HEK293 (cell line): ENCODE results near the gene IL5RA.

Source experiments
- CTCF ChIA-PET: fragments of 350-600 bp; formaldehyde crosslinking; extraction: SDS; loops from one replicate; lab custom pipeline; 2021; ENCODE audit warnings: antibody characterized with exemption; lab: Yijun Ruan, JAX
- POLR2A ChIA-PET: fragments of 300-600 bp; formaldehyde crosslinking; extraction: SDS; loops from one replicate; lab custom pipeline; 2020; ENCODE audit warnings: antibody characterized with exemption, inconsistent platforms; lab: Yijun Ruan, JAX
- H3K27ac ChIP-seq: fragments of 200-500 bp; sonication (Bioruptor generic); 2 replicates; pipeline ENCODE4 v1.5.1; 2014; ENCODE audit warnings: low read depth, low read length, control low read depth, inconsistent platforms; ENCODE audit errors: extremely low read depth
- H3K36me3 ChIP-seq, 2 experiments: fragments of 200-500 bp in 1 of 2; sonication (Bioruptor generic) in 1 of 2; 1 replicate in 1 of 2; 2 replicates in 1 of 2; pipeline ENCODE4 v1.5.1; 2014 to 2017; ENCODE audit warnings: inconsistent platforms in 2 of 2, low read length in 2 of 2; ENCODE audit not compliant: control insufficient read depth in 2 of 2, insufficient read depth in 1 of 2
- H3K4me1 ChIP-seq: fragments of 200-500 bp; sonication (Bioruptor generic); 2 replicates; pipeline ENCODE4 v1.5.1; 2014; ENCODE audit warnings: mild to moderate bottlenecking, low read length, inconsistent platforms; ENCODE audit not compliant: control insufficient read depth, insufficient read depth
- H3K4me3 ChIP-seq: 2 replicates; pipeline ENCODE4 v1.5.1; 2011; ENCODE audit warnings: low read depth, mild to moderate bottlenecking, control low read depth, low read length, moderate library complexity
- H3K9me3 ChIP-seq: fragments of 200-500 bp; sonication (Bioruptor generic); 2 replicates; pipeline ENCODE4 v1.5.1; 2014; ENCODE audit warnings: low read depth, low read length, inconsistent platforms; ENCODE audit not compliant: control insufficient read depth, insufficient read depth
- EGR2 ChIP-seq: fragments of 450-650 bp; formaldehyde crosslinking; IDR thresholded peaks from 2 replicates; pipeline ENCODE4 v1.5.1; 2016; ENCODE audit warnings: low read depth, missing biosample characterization, missing genetic modification characterization
- KLF10 ChIP-seq: fragments of 450-650 bp; IDR thresholded peaks from 2 replicates; pipeline ENCODE4 v1.5.1; 2018; ENCODE audit warnings: missing biosample characterization, mild to moderate bottlenecking, missing genetic modification characterization
- KLF9 ChIP-seq: fragments of 450-650 bp; formaldehyde crosslinking; IDR thresholded peaks from 2 replicates; pipeline ENCODE4 v1.5.1; 2016; ENCODE audit warnings: missing biosample characterization, missing genetic modification characterization, low read depth
- PBX3 ChIP-seq: sonication (generic); formaldehyde crosslinking; IDR thresholded peaks from 2 replicates; pipeline ENCODE4 v1.8.1; 2022; ENCODE audit warnings: mild to moderate bottlenecking, moderate library complexity, missing genetic modification reagents
- SALL2 ChIP-seq: fragments of 450-650 bp; formaldehyde crosslinking; IDR thresholded peaks from 2 replicates; pipeline ENCODE4 v1.5.0; 2017; ENCODE audit warnings: missing biosample characterization, mild to moderate bottlenecking, missing genetic modification characterization, borderline replicate concordance
- TCF7L2 ChIP-seq: IDR thresholded peaks from 2 replicates; pipeline ENCODE4 v1.6.1; 2011; ENCODE audit warnings: low read depth, mild to moderate bottlenecking, inconsistent platforms, low read length, moderate library complexity, borderline replicate concordance
- ZBTB26 ChIP-seq: fragments of 450-650 bp; formaldehyde crosslinking; optimal IDR thresholded peaks from 2 replicates; pipeline ENCODE3; 2016; ENCODE audit warnings: missing biosample characterization, mild to moderate bottlenecking, missing genetic modification characterization
- ZBTB48 ChIP-seq: fragments of 450-650 bp; formaldehyde crosslinking; IDR thresholded peaks from 2 replicates; pipeline ENCODE4 v1.5.1; 2016; ENCODE audit warnings: missing biosample characterization, missing genetic modification characterization
- ZNF114 ChIP-seq: fragments of 450-650 bp; formaldehyde crosslinking; IDR thresholded peaks from 2 replicates; pipeline ENCODE4 v1.5.0; 2017; ENCODE audit warnings: missing biosample characterization, missing genetic modification characterization
- ZNF140 ChIP-seq: fragments of 450-650 bp; formaldehyde crosslinking; IDR thresholded peaks from 2 replicates; pipeline ENCODE4 v1.5.1; 2016; ENCODE audit warnings: missing biosample characterization, missing genetic modification characterization
- ZNF169 ChIP-seq: fragments of 450-650 bp; formaldehyde crosslinking; IDR thresholded peaks from 2 replicates; pipeline ENCODE4 v1.5.1; 2016; ENCODE audit warnings: missing biosample characterization, missing genetic modification characterization
- ZNF19 ChIP-seq: fragments of 450-650 bp; formaldehyde crosslinking; IDR thresholded peaks from 2 replicates; pipeline ENCODE4; 2016; ENCODE audit warnings: missing biosample characterization, missing genetic modification characterization, low read depth
- ZNF248 ChIP-seq: fragments of 450-650 bp; formaldehyde crosslinking; IDR thresholded peaks from 2 replicates; pipeline ENCODE4 v1.5.1; 2017; ENCODE audit warnings: missing biosample characterization, missing genetic modification characterization
- ZNF274 ChIP-seq, 2 experiments: fragments of 200-500 bp in 1 of 2; fragments of 450-650 bp in 1 of 2; sonication (Bioruptor generic) in 1 of 2; formaldehyde crosslinking in 1 of 2; IDR thresholded peaks; 2 replicates each; pipeline versions ENCODE4 v1.5.1 to v1.6.1; 2014 to 2016; ENCODE audit warnings: borderline replicate concordance in 1 of 2, inconsistent platforms in 1 of 2, low read length in 1 of 2, missing biosample characterization in 1 of 2, missing genetic modification characterization in 1 of 2
- ZNF292 ChIP-seq: fragments of 450-650 bp; formaldehyde crosslinking; IDR thresholded peaks from 2 replicates; pipeline ENCODE4 v1.5.1; 2016; ENCODE audit warnings: low read depth, missing biosample characterization, missing genetic modification characterization, borderline replicate concordance
- ZNF530 ChIP-seq: fragments of 450-650 bp; formaldehyde crosslinking; IDR thresholded peaks from 2 replicates; pipeline ENCODE4 v1.5.1; 2016; ENCODE audit warnings: low read depth, missing biosample characterization, missing genetic modification characterization
- ZNF549 ChIP-seq: fragments of 450-650 bp; IDR thresholded peaks from 2 replicates; pipeline ENCODE4 v1.5.1; 2018; ENCODE audit warnings: missing biosample characterization, missing genetic modification characterization, mild to moderate bottlenecking, inconsistent platforms, moderate library complexity
- ZNF610 ChIP-seq: fragments of 450-650 bp; formaldehyde crosslinking; IDR thresholded peaks from 2 replicates; pipeline ENCODE4 v1.5.1; 2016; ENCODE audit warnings: missing biosample characterization, missing genetic modification characterization, borderline replicate concordance
- ZNF654 ChIP-seq: fragments of 450-650 bp; formaldehyde crosslinking; IDR thresholded peaks from 2 replicates; pipeline ENCODE4 v1.5.1; 2016; ENCODE audit warnings: low read depth, missing biosample characterization, missing genetic modification characterization
- ZNF791 ChIP-seq: fragments of 450-650 bp; formaldehyde crosslinking; IDR thresholded peaks from 2 replicates; pipeline ENCODE4 v1.5.1; 2016; ENCODE audit warnings: missing biosample characterization, missing genetic modification characterization
- ZNF830 ChIP-seq: fragments of 450-650 bp; IDR thresholded peaks from 2 replicates; pipeline ENCODE4 v1.5.0; 2018; ENCODE audit warnings: missing biosample characterization, missing genetic modification characterization, low read depth, mild to moderate bottlenecking, moderate library complexity
- ZSCAN16 ChIP-seq: fragments of 450-650 bp; formaldehyde crosslinking; IDR thresholded peaks from 2 replicates; pipeline ENCODE4 v1.5.1; 2016; ENCODE audit warnings: missing biosample characterization, missing genetic modification characterization
- TF ChIP-seq, protein P1 (sequence below): fragments of 450-650 bp; formaldehyde crosslinking; IDR thresholded peaks from 2 replicates; pipeline ENCODE4 v1.5.1; 2016; ENCODE audit warnings: missing biosample characterization, missing genetic modification characterization

The IL5RA gene

GRCh38 chr3:3087716-3088465 lies 22.3 kb downstream of the IL5RA start:
- CTCF ChIA-PET: interaction anchor here (0.6 kb wide), 1 partner anchor 1960 kb away, joined by 4 read pairs; no protein-coding TSS in a partner anchor
- Histone ChIP-seq H3K9me3 (no peaks in the 10 kb centered on the region), H3K4me3 (no peak overlapping the region), H3K27ac (no peak overlapping the region), H3K36me3 (no peaks in the 10 kb centered on the region), H3K4me1 (no peaks in the 10 kb centered on the region)
- TF ChIP-seq ZNF830 (no peak), ZSCAN16 (tag by site-specific recombination) (no peak), KLF9 (tag by site-specific recombination) (no peak), ZNF292 (tag by site-specific recombination) (no peak), EGR2 (no peak), PBX3 (CRISPR knock-in tag) (no peak), TCF7L2 (no peak)
- POLR2A ChIA-PET: interaction anchor here (0.5 kb wide), 1 partner anchor 17 kb away, joined by 6 read pairs; no protein-coding TSS in a partner anchor

GRCh38 chr3:3087279-3087678 lies 22.9 kb downstream of the IL5RA start:
- CTCF ChIA-PET: no interaction called here
- H3K36me3 ChIP-seq: no peaks in the 10 kb centered on the region
- no peak overlapping the region for H3K4me3 ChIP-seq
- H3K27ac ChIP-seq: no peak overlapping the region
- H3K9me3 ChIP-seq: no peaks in the 10 kb centered on the region
- POLR2A ChIA-PET: interaction anchor here (0.5 kb wide), 1 partner anchor 17 kb away, joined by 6 read pairs; no protein-coding TSS in a partner anchor
- no peaks in the 10 kb centered on the region for H3K4me1 ChIP-seq
- no peak for TF ChIP-seq KLF10
- no peak for TF ChIP-seq ZBTB48 (tag by site-specific recombination)
- no peak for TF ChIP-seq ZNF19 (tag by site-specific recombination)
- TF ChIP-seq ZNF791 (tag by site-specific recombination): no peak
- TF ChIP-seq ZNF830: no peak
- TF ChIP-seq ZNF610 (tag by site-specific recombination): no peak
- no peak for TF ChIP-seq ZNF549
- no peak for TF ChIP-seq ZNF654 (tag by site-specific recombination)
- TF ChIP-seq, protein P1, sequence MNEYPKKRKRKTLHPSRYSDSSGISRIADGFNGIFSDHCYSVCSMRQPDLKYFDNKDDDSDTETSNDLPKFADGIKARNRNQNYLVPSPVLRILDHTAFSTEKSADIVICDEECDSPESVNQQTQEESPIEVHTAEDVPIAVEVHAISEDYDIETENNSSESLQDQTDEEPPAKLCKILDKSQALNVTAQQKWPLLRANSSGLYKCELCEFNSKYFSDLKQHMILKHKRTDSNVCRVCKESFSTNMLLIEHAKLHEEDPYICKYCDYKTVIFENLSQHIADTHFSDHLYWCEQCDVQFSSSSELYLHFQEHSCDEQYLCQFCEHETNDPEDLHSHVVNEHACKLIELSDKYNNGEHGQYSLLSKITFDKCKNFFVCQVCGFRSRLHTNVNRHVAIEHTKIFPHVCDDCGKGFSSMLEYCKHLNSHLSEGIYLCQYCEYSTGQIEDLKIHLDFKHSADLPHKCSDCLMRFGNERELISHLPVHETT (tag by site-specific recombination): no peak
- TF ChIP-seq ZNF140 (tag by site-specific recombination): no peak
- TF ChIP-seq ZNF530 (tag by site-specific recombination): no peak
- TF ChIP-seq ZNF274 (IDR thresholded peaks at IDR 0.05; ENCODE audit: low read length): no peak
- TF ChIP-seq ZNF274 (tag by site-specific recombination; IDR thresholded peaks at IDR 0.05; ENCODE audit: borderline replicate concordance): no peak
- TF ChIP-seq SALL2: no peak
- TF ChIP-seq ZNF114: no peak
- no peak for TF ChIP-seq ZBTB26
- no peak for TF ChIP-seq ZNF169 (tag by site-specific recombination)
- TF ChIP-seq ZNF248 (tag by site-specific recombination): no peak
